HepG2 (cell line): ENCODE measurements around the gene AGAP1. TPM values are rescaled to one million over a fixed set of nuclear protein-coding genes. Genes with fewer than 3 reads are reported as not detected.

Experiments used
- CTCF ChIP-seq: sonication (generic); formaldehyde crosslinking; IDR thresholded peaks from 2 replicates; pipeline ENCODE4 v1.5.0; 2020; ENCODE audit warnings: mild to moderate bottlenecking, missing genetic modification reagents, moderate library complexity
- FOXO1 ChIP-seq: sonication (generic); formaldehyde crosslinking; IDR thresholded peaks from 2 replicates; pipeline ENCODE4 v1.4.0; 2020; ENCODE audit warnings: missing genetic modification reagents
- GABPB1 ChIP-seq: IDR thresholded peaks from 2 replicates; pipeline ENCODE4 v1.6.1; 2016; ENCODE audit warnings: mild to moderate bottlenecking, missing genetic modification reagents, moderate library complexity, missing compliant biosample characterization
- HNF1A ChIP-seq, 2 experiments: sonication (generic) in 1 of 2; formaldehyde crosslinking in 1 of 2; IDR thresholded peaks; 2 replicates each; pipeline versions ENCODE4 v1.4.0 to v1.6.1; 2016 to 2020; ENCODE audit warnings: borderline replicate concordance in 1 of 2, low read depth in 1 of 2, mild to moderate bottlenecking in 1 of 2, missing genetic modification reagents in 1 of 2
- HNF4G ChIP-seq, 2 experiments: sonication (generic) in 1 of 2; formaldehyde crosslinking in 1 of 2; IDR thresholded peaks; 2 replicates each; pipeline versions ENCODE4 v1.4.0 to v1.6.1; 2011 to 2020; ENCODE audit warnings: borderline replicate concordance in 2 of 2, low read depth in 2 of 2, mild to moderate bottlenecking in 2 of 2, low read length in 1 of 2, missing genetic modification reagents in 1 of 2, moderate library complexity in 1 of 2
- MYPOP ChIP-seq: sonication (generic); formaldehyde crosslinking; IDR thresholded peaks from 2 replicates; pipeline ENCODE4 v1.8.1; 2023; ENCODE audit warnings: mild to moderate bottlenecking, moderate library complexity, missing genetic modification reagents
- NR0B2 ChIP-seq: sonication (generic); formaldehyde crosslinking; IDR thresholded peaks from 2 replicates; pipeline ENCODE4 v1.4.0; 2020; ENCODE audit warnings: mild to moderate bottlenecking, missing genetic modification reagents
- RCOR2 ChIP-seq: IDR thresholded peaks from 2 replicates; pipeline ENCODE4 v1.6.1; 2016; ENCODE audit warnings: missing biosample characterization, missing genetic modification reagents
- SOX13 ChIP-seq, 3 experiments: fragments of 450-650 bp in 1 of 3; sonication (generic) in 1 of 3; formaldehyde crosslinking in 1 of 3; IDR thresholded peaks in 2 of 3; conservative IDR thresholded peaks in 1 of 3; 2 replicates each; pipeline versions ENCODE4 v1.5.0 to v1.6.1; 2016 to 2020; ENCODE audit warnings: antibody characterized with exemption in 1 of 3, mild to moderate bottlenecking in 1 of 3, missing compliant biosample characterization in 1 of 3, missing genetic modification reagents in 1 of 3, moderate library complexity in 1 of 3
- YY1 ChIP-seq: IDR thresholded peaks from 2 replicates; pipeline ENCODE4 v1.6.1; 2011; ENCODE audit warnings: low read length, low read depth, moderate library complexity, mild to moderate bottlenecking; ENCODE audit not compliant: insufficient read depth, insufficient replicate concordance
- ZFP36 ChIP-seq: fragments of 150-350 bp; IDR thresholded peaks from 2 replicates; pipeline ENCODE4 v1.6.1; 2018; ENCODE audit warnings: borderline replicate concordance, low read length, low read depth; ENCODE audit not compliant: partially characterized antibody
- ZNF350 ChIP-seq: sonication (generic); formaldehyde crosslinking; IDR thresholded peaks from 2 replicates; pipeline ENCODE4 v1.4.0; 2020; ENCODE audit warnings: mild to moderate bottlenecking, low read depth, missing genetic modification reagents, borderline replicate concordance
- ZNF362 ChIP-seq: sonication (generic); formaldehyde crosslinking; IDR thresholded peaks from 2 replicates; pipeline ENCODE4 v1.4.0; 2020; ENCODE audit warnings: missing genetic modification reagents, mild to moderate bottlenecking, borderline replicate concordance
- ZNF501 ChIP-seq: sonication (generic); formaldehyde crosslinking; IDR thresholded peaks from 2 replicates; pipeline ENCODE4 v1.5.1; 2020; ENCODE audit warnings: mild to moderate bottlenecking, moderate library complexity, missing genetic modification reagents
- polyA plus RNA-seq, 8 experiments: library from polyadenylated mRNA; depleted of rRNA in 3 of 8; stranded (reverse) in 7 of 8; unstranded in 1 of 8; fragments of >200 nt; fragmentation: Illumina TruSeq in 4 of 8; extraction: Trizol in 4 of 8; gene quantifications; 2 replicates each; pipeline versions ENCODE4 v1.2.1 to v1.2.3, GENCODE V29; 2011 to 2016; ENCODE audit warnings: low read depth in 4 of 8, missing spikeins in 1 of 8, mixed read lengths in 1 of 8; ENCODE audit not compliant: insufficient read depth in 1 of 8
- total RNA-seq, 5 experiments: library from RNA; depleted of rRNA; stranded (reverse); fragments of >200 nt; fragmentation: Illumina TruSeq; extraction: Trizol; gene quantifications; 2 replicates each; pipeline ENCODE4 v1.2.3, GENCODE V29; 2016; ENCODE audit warnings: low read depth in 1 of 5

Gene AGAP1
- total and polyA plus RNA-seq, 2 of the 13 experiments (the other 11 are each of a cell fraction or from before 2014, with no cell fraction given) = 21.2 to 32.7 TPM

- TF ChIP-seq SOX13 (IDR thresholded peaks at IDR 0.05) = 0 out of 2 replicates have a peak, but pooled peaks have one; percentile 21
- TF ChIP-seq SOX13 (CRISPR knock-in tag; conservative IDR thresholded peaks at IDR 0.05 in 1 of 2, IDR thresholded peaks at IDR 0.05 in 1 of 2) = 0 out of 4 replicates have a peak, but pooled peaks of 1 of the 2 experiments have one; percentile 12
- TF ChIP-seq NR0B2 (CRISPR knock-in tag) = peak; percentile 67
- 0 out of 2 replicates have a peak, but pooled peaks have one; percentile 9 for TF ChIP-seq RCOR2 (CRISPR knock-in tag)
- peak; percentile 49; the same call in 1 of the 2 replicates for TF ChIP-seq ZNF501 (CRISPR knock-in tag)
- TF ChIP-seq YY1 = peak; percentile 42
- TF ChIP-seq GABPB1 (CRISPR knock-in tag) = peak; percentile 70; the same call in 1 of the 2 replicates
- TF ChIP-seq ZNF350 (CRISPR knock-in tag) = 0 out of 2 replicates have a peak, but pooled peaks have one; percentile 29
- TF ChIP-seq CTCF = peak; percentile 88
- TF ChIP-seq ZNF362 (CRISPR knock-in tag) = peak; percentile 74
- no peak for TF ChIP-seq HNF1A (IDR thresholded peaks at IDR 0.05; ENCODE audit: low read depth)
- no peak for TF ChIP-seq HNF1A (CRISPR knock-in tag; IDR thresholded peaks at IDR 0.05; ENCODE audit: borderline replicate concordance)
- TF ChIP-seq MYPOP (CRISPR knock-in tag) = peak; percentile 53; the same call in 1 of the 2 replicates
- TF ChIP-seq HNF4G (IDR thresholded peaks at IDR 0.05; ENCODE audit: borderline replicate concordance, low read depth, low read length) = no peak
- no peak for TF ChIP-seq HNF4G (CRISPR knock-in tag; IDR thresholded peaks at IDR 0.05; ENCODE audit: borderline replicate concordance, low read depth)
- peak; percentile 60 for TF ChIP-seq ZFP36
- no peak for TF ChIP-seq FOXO1 (CRISPR knock-in tag)
These were observed 684.4 kb downstream of the AGAP1 start (continued) for GRCh38 chr2:236177967-236178889.
